Right ventricle myocardium superior (tissue), 1 donor: Measurements from ENCODE around the gene ZNF738. TPM values are rescaled to one million over a fixed set of nuclear protein-coding genes. Genes with fewer than 3 reads are reported as not detected.

Experiments used
- ATAC-seq: fragments of 200-7000 bp; cut with Tn5 transposase; one replicate; pipeline ENCODE4 v1.9.1; 2020; ENCODE audit warnings: mild to moderate bottlenecking; ENCODE audit not compliant: poor library complexity
- DNase-seq: peaks from one replicate; pipeline ENCODE4 v3.0.0-alpha.2; 2020
- intact Hi-C: fragments of 100-400 bp; cut with DNase I; formaldehyde crosslinking; loops from one replicate; pipeline ENCODE4 v1.11.2; 2022
- total RNA-seq: library from RNA; stranded (reverse); fragmentation: NEBNext Ultra II Directional; extraction: Animal tissue kit (Norgen Biotek cat#: 25700); gene quantifications from one replicate; pipeline ENCODE4 v1.2.1, GENCODE V29; 2021
- donor health status: DM: no; HTN: yes; CAD: no; lungs with severe emphysema.

Gene ZNF738
- total RNA-seq, 1 donor from 2014 or later = 1.8 TPM

GRCh38 chr19:21402303-21402985, 43.6 kb downstream of the ZNF738 start:
- no peak for ATAC-seq
- intact Hi-C loops = no loop called here
- no peak for DNase-seq

GRCh38 chr19:21410166-21410565, 51.4 kb downstream of the ZNF738 start:
- DNase-seq (no peak), ATAC-seq (no peak)
- intact Hi-C loops = no loop called here

- intact Hi-C loops = no loop called here
- DNase-seq = no peak
- ATAC-seq = no peak
These were observed 63.4 kb downstream of the ZNF738 start for GRCh38 chr19:21422244-21422643.

- intact Hi-C loops = no loop called here
- ATAC-seq = no peak
- DNase-seq = no peak
These were observed 64.5 kb downstream of the ZNF738 start for GRCh38 chr19:21423057-21424041.

Other genes with a start within 250 kb of the ZNF738 start
- gene ZNF431, start 217.0 kb upstream of the ZNF738 start, total RNA-seq = 9.9 TPM
- gene ZNF708, start 29.6 kb upstream of the ZNF738 start, total RNA-seq = 3.5 TPM
- 11.9 TPM for gene ZNF493, start 38.1 kb downstream of the ZNF738 start, total RNA-seq
- 6.4 TPM for gene ZNF429, start 146.6 kb downstream of the ZNF738 start, total RNA-seq